Mammary epithelial cell (primary cell): Measurements from ENCODE around the gene ZZZ3.
"Not testable (repeated sequence)": the region's sequence is repeated elsewhere in the genome, so short reads cannot be mapped to it uniquely, and the experiment has no call there.

ENCODE experiments used
- CTCF ChIP-seq, 2 donors: IDR thresholded peaks in 1 of 2; conservative IDR thresholded peaks in 1 of 2; 2 replicates each; pipeline ENCODE4 v1.5.1; 2011 to 2012; ENCODE audit warnings: inconsistent platforms in 2 of 2, low read length in 2 of 2, mild to moderate bottlenecking in 2 of 2, control low read depth in 1 of 2, low read depth in 1 of 2; ENCODE audit not compliant: insufficient read depth in 1 of 2; ENCODE audit errors: extremely low read depth in 1 of 2
- EZH2 ChIP-seq: IDR thresholded peaks from 2 replicates; pipeline ENCODE4 v1.6.1; 2012; ENCODE audit warnings: low read length, inconsistent platforms, borderline replicate concordance

- TF ChIP-seq CTCF (conservative IDR thresholded peaks at IDR 0.05 in 1 of 2, IDR thresholded peaks at IDR 0.05 in 1 of 2; ENCODE audit: extremely low read depth in 1 of 2, insufficient read depth in 1 of 2, low read depth in 1 of 2, low read length in 2 of 2); EZH2: not testable (repeated sequence)
These were observed 36.2 kb downstream of the ZZZ3 start for GRCh38 chr1:77646224-77646623.
